HepG2 (cell line): ENCODE data around the gene MARS1. TPM values are rescaled to one million over a fixed set of nuclear protein-coding genes. Genes with fewer than 3 reads are reported as not detected.
A peak's percentile ranks its signal among the peaks of the same experiment; 100 is the strongest.

ENCODE experiments used
- ATAC-seq: fragments of 200-7000 bp; cut with Tn5 transposase; 3 replicates; pipeline ENCODE4 v1.9.1; 2020; ENCODE audit warnings: mild to moderate bottlenecking, moderate library complexity
- BruUV-seq: library from RNA; stranded (reverse); fragments of 400-500 nt; replicated peaks from 2 replicates; lab custom pipeline; 2021; lab: Mats Ljungman, UMichigan
- CTCF ChIA-PET: fragments of 300-600 bp; formaldehyde crosslinking; extraction: SDS; loops from one replicate; lab custom pipeline; 2021; ENCODE audit warnings: low total read pairs, inconsistent platforms, low intra/inter-chr PET ratio; lab: Yijun Ruan, JAX
- POLR2A ChIA-PET: fragments of 350-600 bp; sonication (Branson Sonifier 250); formaldehyde crosslinking; loops from one replicate; lab custom pipeline; 2020; ENCODE audit warnings: antibody characterized with exemption, inconsistent platforms; lab: Yijun Ruan, JAX
- DNase-seq: peaks from one replicate; pipeline ENCODE4 v3.0.0-alpha.2; 2015; ENCODE audit warnings: low spot score
- FAIRE-seq: peaks from 3 replicates; lab custom pipeline; 2011; peaks lifted over from hg19 to GRCh38; lab: Jason Lieb, UNC
- H2AFZ ChIP-seq: one replicate; pipeline ENCODE4 v1.6.1; 2011; ENCODE audit warnings: low read length, inconsistent platforms
- H3K27ac ChIP-seq: fragments of 300-600 bp; 3 replicates; pipeline ENCODE4 v1.8.0; 2011; ENCODE audit warnings: mixed run types, mild to moderate bottlenecking, mixed read lengths, low read length, inconsistent platforms; ENCODE audit not compliant: insufficient read depth; ENCODE audit errors: extremely low read length
- H3K27me3 ChIP-seq, 2 experiments: fragments of 200-600 bp in 1 of 2; 2 replicates in 1 of 2; 3 replicates in 1 of 2; pipeline versions ENCODE4 v1.6.0 to v1.8.0; 2011; ENCODE audit warnings: low read length in 2 of 2, mild to moderate bottlenecking in 2 of 2, moderate library complexity in 2 of 2, inconsistent platforms in 1 of 2; ENCODE audit not compliant: insufficient read depth in 2 of 2, control insufficient read depth in 1 of 2
- H3K36me3 ChIP-seq, 2 experiments: fragments of 200-600 bp in 1 of 2; replicated peaks in 1 of 2; 2 replicates in 1 of 2; 3 replicates in 1 of 2; pipeline versions ENCODE4 v1.5.1 to v1.8.0; 2011; ENCODE audit warnings: low read length in 2 of 2, inconsistent platforms in 1 of 2; ENCODE audit not compliant: insufficient read depth in 2 of 2, control insufficient read depth in 1 of 2
- H3K4me1 ChIP-seq: 2 replicates; pipeline ENCODE4 v1.5.1; 2012; ENCODE audit warnings: low read length, inconsistent platforms; ENCODE audit not compliant: insufficient read depth
- H3K4me2 ChIP-seq: 2 replicates; pipeline ENCODE4 v1.6.0; 2011; ENCODE audit warnings: low read depth, low read length, inconsistent platforms
- H3K4me3 ChIP-seq, 3 experiments: fragments of 200-600 bp in 1 of 3; sonication (generic), shearing (Covaris generic) in 1 of 3; replicated peaks in 1 of 3; 2 replicates each; pipeline ENCODE4 v1.5.1; 2011 to 2016; ENCODE audit warnings: low read length in 3 of 3, inconsistent platforms in 2 of 3, low read depth in 2 of 3, mild to moderate bottlenecking in 2 of 3, control low read depth in 1 of 3, mixed read lengths in 1 of 3; ENCODE audit not compliant: insufficient read depth in 1 of 3
- H3K79me2 ChIP-seq: one replicate; pipeline ENCODE4 v1.6.1; 2011; ENCODE audit warnings: low read length, inconsistent platforms; ENCODE audit not compliant: insufficient read depth
- H3K9ac ChIP-seq: 2 replicates; pipeline ENCODE4 v1.6.0; 2011; ENCODE audit warnings: mild to moderate bottlenecking, low read depth, low read length, inconsistent platforms; ENCODE audit not compliant: insufficient read depth
- H3K9me3 ChIP-seq: 2 replicates; pipeline ENCODE4 v1.5.1; 2012; ENCODE audit warnings: mild to moderate bottlenecking, low read length
- H4K20me1 ChIP-seq: 2 replicates; pipeline ENCODE4 v1.6.0; 2011; ENCODE audit warnings: inconsistent platforms, mild to moderate bottlenecking, low read length, moderate library complexity; ENCODE audit not compliant: insufficient read depth
- AHR ChIP-seq: IDR thresholded peaks from 2 replicates; pipeline ENCODE4 v1.6.1; 2018; ENCODE audit warnings: missing genetic modification reagents, missing compliant biosample characterization
- FOXK2 ChIP-seq: fragments of 450-650 bp; IDR thresholded peaks from 2 replicates; pipeline ENCODE4 v1.6.1; 2016
- PHB2 ChIP-seq: fragments of 450-650 bp; IDR thresholded peaks from 2 replicates; pipeline ENCODE4 v1.6.1; 2018; ENCODE audit not compliant: partially characterized antibody
- SOX5 ChIP-seq: IDR thresholded peaks from 2 replicates; pipeline ENCODE4 v1.6.1; 2016; ENCODE audit warnings: borderline replicate concordance
- SSRP1 ChIP-seq: IDR thresholded peaks from 2 replicates; pipeline ENCODE4 v1.6.1; 2016; ENCODE audit warnings: control low read depth
- ZC3H4 ChIP-seq: sonication (generic); formaldehyde crosslinking; IDR thresholded peaks from 2 replicates; pipeline ENCODE4 v1.4.0; 2020; ENCODE audit warnings: missing genetic modification reagents, borderline replicate concordance
- ZFP82 ChIP-seq: sonication (generic); formaldehyde crosslinking; IDR thresholded peaks from 2 replicates; pipeline ENCODE4 v1.5.1; 2020; ENCODE audit warnings: mild to moderate bottlenecking, missing genetic modification reagents, borderline replicate concordance
- ZNF382 ChIP-seq: sonication (generic); formaldehyde crosslinking; IDR thresholded peaks from 2 replicates; pipeline ENCODE4 v1.5.0; 2020; ENCODE audit warnings: missing genetic modification reagents, mild to moderate bottlenecking, borderline replicate concordance
- ZNF430 ChIP-seq: sonication (generic); formaldehyde crosslinking; IDR thresholded peaks from 2 replicates; pipeline ENCODE4 v1.9.0; 2021; ENCODE audit warnings: mild to moderate bottlenecking, missing genetic modification reagents
- ZNF615 ChIP-seq: sonication (generic); formaldehyde crosslinking; IDR thresholded peaks from 2 replicates; pipeline ENCODE4 v1.5.0; 2020; ENCODE audit warnings: mild to moderate bottlenecking, missing genetic modification reagents, borderline replicate concordance
- ZNF746 ChIP-seq: sonication (generic); formaldehyde crosslinking; IDR thresholded peaks from 2 replicates; pipeline ENCODE4 v1.8.0; 2022; ENCODE audit warnings: mild to moderate bottlenecking, missing genetic modification reagents
- ZNF768 ChIP-seq: sonication (generic); formaldehyde crosslinking; IDR thresholded peaks from 2 replicates; pipeline ENCODE4 v1.4.0; 2020; ENCODE audit warnings: missing genetic modification reagents
- WGBS: methylation state at CpG from one replicate; pipeline ENCODE4 v1.1.6; 2017; ENCODE audit warnings: low lambda C conversion rate; 5-methylcytosine and 5-hydroxymethylcytosine counted together
- in situ Hi-C: cut with HindIII; loops from 2 replicates; pipeline ENCODE4 v1.10.0; 2017; ENCODE audit warnings: low pct_unique_long_range_greater_than_20kb; ENCODE audit not compliant: extremely low pct_ligation_motif_present
- intact Hi-C: fragments of 100-400 bp; cut with micrococcal nuclease; formaldehyde crosslinking; loops from one replicate; pipeline ENCODE4 v1.10.0; 2022; ENCODE audit not compliant: unreplicated experiment
- polyA plus RNA-seq, 8 experiments: library from polyadenylated mRNA; depleted of rRNA in 3 of 8; stranded (reverse) in 7 of 8; unstranded in 1 of 8; fragments of >200 nt; fragmentation: Illumina TruSeq in 4 of 8; extraction: Trizol in 4 of 8; gene quantifications; 2 replicates each; pipeline versions ENCODE4 v1.2.1 to v1.2.3, GENCODE V29; 2011 to 2016; ENCODE audit warnings: low read depth in 4 of 8, missing spikeins in 1 of 8, mixed read lengths in 1 of 8; ENCODE audit not compliant: insufficient read depth in 1 of 8
- total RNA-seq, 5 experiments: library from RNA; depleted of rRNA; stranded (reverse); fragments of >200 nt; fragmentation: Illumina TruSeq; extraction: Trizol; gene quantifications; 2 replicates each; pipeline ENCODE4 v1.2.3, GENCODE V29; 2016; ENCODE audit warnings: low read depth in 1 of 5
- TF ChIP-seq, protein P1 (sequence below): IDR thresholded peaks from 2 replicates; pipeline ENCODE4 v1.6.1; 2016; ENCODE audit warnings: mild to moderate bottlenecking
- TF ChIP-seq, protein P2 (sequence below): sonication (generic); formaldehyde crosslinking; IDR thresholded peaks from 2 replicates; pipeline ENCODE4 v1.5.0; 2020; ENCODE audit warnings: mild to moderate bottlenecking, missing genetic modification reagents, borderline replicate concordance
- TF ChIP-seq, protein P3 (sequence below): sonication (generic); formaldehyde crosslinking; IDR thresholded peaks from 2 replicates; pipeline ENCODE4 v1.4.0; 2020; ENCODE audit warnings: missing genetic modification reagents

The MARS1 gene
- total and polyA plus RNA-seq, 2 of the 13 experiments (the other 11 are each of a cell fraction or from before 2014, with no cell fraction given), result 115 to 181 TPM

DNA sequence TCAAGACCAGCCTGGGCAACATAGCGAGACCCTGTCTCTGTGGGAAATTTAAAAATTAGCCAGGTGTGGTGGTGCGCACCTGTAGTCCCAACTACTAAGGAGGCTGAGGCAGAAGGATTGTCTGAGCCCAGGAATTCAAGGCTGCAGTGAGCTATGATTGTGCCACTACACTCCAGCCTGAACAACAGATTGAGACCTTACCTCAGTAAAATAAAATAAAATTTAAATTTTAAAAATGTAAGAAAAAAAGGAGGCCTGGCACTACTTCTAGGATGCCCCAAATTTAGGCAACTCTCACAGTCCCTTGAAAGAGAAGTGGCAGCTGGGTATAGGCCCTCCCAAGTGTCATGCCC is 33.7 kb upstream of the MARS1 start:
- no peak overlapping the region for H2AFZ ChIP-seq
- 88% methylated on average over 2 of the region's 2 CpGs for WGBS
- H3K27me3 ChIP-seq, result no peaks in the 10 kb centered on the region; a peak in 1 of 5 replicates
- peaks cover 15% of the 10 kb centered on the region for H3K79me2 ChIP-seq
- H3K9me3 ChIP-seq, result no peaks in the 10 kb centered on the region
- H3K27ac ChIP-seq, result peak overlapping the region; percentile 98
- no peaks in the 10 kb centered on the region for H4K20me1 ChIP-seq
- intact Hi-C loops, result loop anchor here (5.0 to 10.0 kb wide), 2 partner anchors 192 to 699 kb away; partner anchors contain the start of gene PRIM1
- H3K36me3 ChIP-seq, result no peaks in the 10 kb centered on the region
- peak overlapping the region in 1 of 3 experiments; percentile 83; a peak in 2 of 6 replicates for H3K4me3 ChIP-seq
- POLR2A ChIA-PET, result interaction anchor here (1.2 to 6.4 kb wide), 7 partner anchors 20 to 326 kb away, joined by 5 to 99 read pairs (median 19); partner anchors contain the start of genes DDIT3, INHBC, LRP1 and SHMT2
- CTCF ChIA-PET, result interaction anchor here (0.8 to 6.1 kb wide), 2 partner anchors 147 to 190 kb away, joined by 3 to 66 read pairs; no protein-coding TSS in a partner anchor
- DNase-seq (no peak), FAIRE-seq (no peak), ATAC-seq (no peak)
- H3K4me2 ChIP-seq, result peak overlapping the region; percentile 99; the same call in 1 of the 2 replicates
- H3K4me1 ChIP-seq, result peaks cover 91% of the 10 kb centered on the region
- BruUV-seq, result TSS peak; percentile 44
- no peak overlapping the region for H3K9ac ChIP-seq
- in situ Hi-C loops, result loop anchor here (5.0 kb wide), 1 partner anchor 147 kb away; no protein-coding TSS in a partner anchor
- TF ChIP-seq ZNF615 (CRISPR knock-in tag), result no peak
- TF ChIP-seq SOX5, result no peak
- no peak for TF ChIP-seq ZNF382 (CRISPR knock-in tag)
- no peak for TF ChIP-seq ZC3H4 (CRISPR knock-in tag)
- no peak for TF ChIP-seq ZFP82
- TF ChIP-seq, protein P1, sequence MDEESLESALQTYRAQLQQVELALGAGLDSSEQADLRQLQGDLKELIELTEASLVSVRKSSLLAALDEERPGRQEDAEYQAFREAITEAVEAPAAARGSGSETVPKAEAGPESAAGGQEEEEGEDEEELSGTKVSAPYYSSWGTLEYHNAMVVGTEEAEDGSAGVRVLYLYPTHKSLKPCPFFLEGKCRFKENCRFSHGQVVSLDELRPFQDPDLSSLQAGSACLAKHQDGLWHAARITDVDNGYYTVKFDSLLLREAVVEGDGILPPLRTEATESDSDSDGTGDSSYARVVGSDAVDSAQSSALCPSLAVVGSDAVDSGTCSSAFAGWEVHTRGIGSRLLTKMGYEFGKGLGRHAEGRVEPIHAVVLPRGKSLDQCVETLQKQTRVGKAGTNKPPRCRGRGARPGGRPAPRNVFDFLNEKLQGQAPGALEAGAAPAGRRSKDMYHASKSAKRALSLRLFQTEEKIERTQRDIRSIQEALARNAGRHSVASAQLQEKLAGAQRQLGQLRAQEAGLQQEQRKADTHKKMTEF, result no peak
- TF ChIP-seq, protein P2, sequence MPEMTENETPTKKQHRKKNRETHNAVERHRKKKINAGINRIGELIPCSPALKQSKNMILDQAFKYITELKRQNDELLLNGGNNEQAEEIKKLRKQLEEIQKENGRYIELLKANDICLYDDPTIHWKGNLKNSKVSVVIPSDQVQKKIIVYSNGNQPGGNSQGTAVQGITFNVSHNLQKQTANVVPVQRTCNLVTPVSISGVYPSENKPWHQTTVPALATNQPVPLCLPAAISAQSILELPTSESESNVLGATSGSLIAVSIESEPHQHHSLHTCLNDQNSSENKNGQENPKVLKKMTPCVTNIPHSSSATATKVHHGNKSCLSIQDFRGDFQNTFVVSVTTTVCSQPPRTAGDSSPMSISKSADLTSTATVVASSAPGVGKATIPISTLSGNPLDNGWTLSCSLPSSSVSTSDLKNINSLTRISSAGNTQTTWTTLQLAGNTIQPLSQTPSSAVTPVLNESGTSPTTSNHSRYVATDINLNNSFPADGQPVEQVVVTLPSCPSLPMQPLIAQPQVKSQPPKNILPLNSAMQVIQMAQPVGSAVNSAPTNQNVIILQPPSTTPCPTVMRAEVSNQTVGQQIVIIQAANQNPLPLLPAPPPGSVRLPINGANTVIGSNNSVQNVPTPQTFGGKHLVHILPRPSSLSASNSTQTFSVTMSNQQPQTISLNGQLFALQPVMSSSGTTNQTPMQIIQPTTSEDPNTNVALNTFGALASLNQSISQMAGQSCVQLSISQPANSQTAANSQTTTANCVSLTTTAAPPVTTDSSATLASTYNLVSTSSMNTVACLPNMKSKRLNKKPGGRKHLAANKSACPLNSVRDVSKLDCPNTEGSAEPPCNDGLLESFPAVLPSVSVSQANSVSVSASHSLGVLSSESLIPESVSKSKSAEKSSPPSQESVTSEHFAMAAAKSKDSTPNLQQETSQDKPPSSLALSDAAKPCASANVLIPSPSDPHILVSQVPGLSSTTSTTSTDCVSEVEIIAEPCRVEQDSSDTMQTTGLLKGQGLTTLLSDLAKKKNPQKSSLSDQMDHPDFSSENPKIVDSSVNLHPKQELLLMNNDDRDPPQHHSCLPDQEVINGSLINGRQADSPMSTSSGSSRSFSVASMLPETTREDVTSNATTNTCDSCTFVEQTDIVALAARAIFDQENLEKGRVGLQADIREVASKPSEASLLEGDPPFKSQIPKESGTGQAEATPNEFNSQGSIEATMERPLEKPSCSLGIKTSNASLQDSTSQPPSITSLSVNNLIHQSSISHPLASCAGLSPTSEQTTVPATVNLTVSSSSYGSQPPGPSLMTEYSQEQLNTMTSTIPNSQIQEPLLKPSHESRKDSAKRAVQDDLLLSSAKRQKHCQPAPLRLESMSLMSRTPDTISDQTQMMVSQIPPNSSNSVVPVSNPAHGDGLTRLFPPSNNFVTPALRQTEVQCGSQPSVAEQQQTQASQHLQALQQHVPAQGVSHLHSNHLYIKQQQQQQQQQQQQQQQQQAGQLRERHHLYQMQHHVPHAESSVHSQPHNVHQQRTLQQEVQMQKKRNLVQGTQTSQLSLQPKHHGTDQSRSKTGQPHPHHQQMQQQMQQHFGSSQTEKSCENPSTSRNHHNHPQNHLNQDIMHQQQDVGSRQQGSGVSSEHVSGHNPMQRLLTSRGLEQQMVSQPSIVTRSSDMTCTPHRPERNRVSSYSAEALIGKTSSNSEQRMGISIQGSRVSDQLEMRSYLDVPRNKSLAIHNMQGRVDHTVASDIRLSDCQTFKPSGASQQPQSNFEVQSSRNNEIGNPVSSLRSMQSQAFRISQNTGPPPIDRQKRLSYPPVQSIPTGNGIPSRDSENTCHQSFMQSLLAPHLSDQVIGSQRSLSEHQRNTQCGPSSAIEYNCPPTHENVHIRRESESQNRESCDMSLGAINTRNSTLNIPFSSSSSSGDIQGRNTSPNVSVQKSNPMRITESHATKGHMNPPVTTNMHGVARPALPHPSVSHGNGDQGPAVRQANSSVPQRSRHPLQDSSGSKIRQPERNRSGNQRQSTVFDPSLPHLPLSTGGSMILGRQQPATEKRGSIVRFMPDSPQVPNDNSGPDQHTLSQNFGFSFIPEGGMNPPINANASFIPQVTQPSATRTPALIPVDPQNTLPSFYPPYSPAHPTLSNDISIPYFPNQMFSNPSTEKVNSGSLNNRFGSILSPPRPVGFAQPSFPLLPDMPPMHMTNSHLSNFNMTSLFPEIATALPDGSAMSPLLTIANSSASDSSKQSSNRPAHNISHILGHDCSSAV, result no peak
- TF ChIP-seq PHB2, result no peak
- no peak for TF ChIP-seq SSRP1 (CRISPR knock-in tag)
- TF ChIP-seq ZNF430 (CRISPR knock-in tag), result no peak
- no peak for TF ChIP-seq ZNF746
- TF ChIP-seq AHR (CRISPR knock-in tag), result no peak
- TF ChIP-seq ZNF768 (CRISPR knock-in tag), result no peak
- TF ChIP-seq FOXK2, result no peak
- TF ChIP-seq, protein P3, sequence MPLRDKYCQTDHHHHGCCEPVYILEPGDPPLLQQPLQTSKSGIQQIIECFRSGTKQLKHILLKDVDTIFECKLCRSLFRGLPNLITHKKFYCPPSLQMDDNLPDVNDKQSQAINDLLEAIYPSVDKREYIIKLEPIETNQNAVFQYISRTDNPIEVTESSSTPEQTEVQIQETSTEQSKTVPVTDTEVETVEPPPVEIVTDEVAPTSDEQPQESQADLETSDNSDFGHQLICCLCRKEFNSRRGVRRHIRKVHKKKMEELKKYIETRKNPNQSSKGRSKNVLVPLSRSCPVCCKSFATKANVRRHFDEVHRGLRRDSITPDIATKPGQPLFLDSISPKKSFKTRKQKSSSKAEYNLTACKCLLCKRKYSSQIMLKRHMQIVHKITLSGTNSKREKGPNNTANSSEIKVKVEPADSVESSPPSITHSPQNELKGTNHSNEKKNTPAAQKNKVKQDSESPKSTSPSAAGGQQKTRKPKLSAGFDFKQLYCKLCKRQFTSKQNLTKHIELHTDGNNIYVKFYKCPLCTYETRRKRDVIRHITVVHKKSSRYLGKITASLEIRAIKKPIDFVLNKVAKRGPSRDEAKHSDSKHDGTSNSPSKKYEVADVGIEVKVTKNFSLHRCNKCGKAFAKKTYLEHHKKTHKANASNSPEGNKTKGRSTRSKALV (CRISPR knock-in tag), result no peak
